Esophagus squamous epithelium (tissue), 5 donors: ENCODE measurements around the gene CDH8. TPM values are rescaled to one million over a fixed set of nuclear protein-coding genes. Genes with fewer than 3 reads are reported as not detected.

ENCODE experiments used
- DNase-seq: peaks from one replicate; lab custom pipeline; 2025; lab: John Stamatoyannopoulos, UW
- H3K27ac ChIP-seq, 4 donors: fragments of 200-600 bp; sonication (generic); one replicate each; pipeline ENCODE4 v1.5.1; 2016 to 2019; ENCODE audit warnings: mild to moderate bottlenecking in 1 of 4
- H3K27me3 ChIP-seq, 4 donors: fragments of 200-600 bp; sonication (generic); 1 replicate in 3 of 4; 2 replicates in 1 of 4; pipeline versions ENCODE4 v1.5.1 to v1.6.0; 2017 to 2021; ENCODE audit warnings: antibody characterized with exemption in 1 of 4
- H3K36me3 ChIP-seq, 3 donors: fragments of 200-600 bp; sonication (generic); one replicate each; pipeline ENCODE4 v1.5.1; 2016 to 2019
- H3K4me1 ChIP-seq, 3 donors: fragments of 200-600 bp; sonication (generic); one replicate each; pipeline ENCODE4 v1.5.1; 2017 to 2019
- H3K4me3 ChIP-seq, 4 donors: fragments of 200-600 bp; sonication (generic); 1 replicate in 3 of 4; 2 replicates in 1 of 4; pipeline ENCODE4 v1.5.1; 2016 to 2019; ENCODE audit warnings: mild to moderate bottlenecking in 2 of 4, moderate library complexity in 1 of 4
- H3K9me3 ChIP-seq, 3 donors: fragments of 200-600 bp; sonication (generic); one replicate each; pipeline ENCODE4 v1.5.1; 2016 to 2019
- CTCF ChIP-seq, 6 experiments: fragments of 450-650 bp in 4 of 6; fragments of 200-600 bp in 2 of 6; sonication (generic) in 2 of 6; IDR thresholded peaks; one replicate each; pipeline ENCODE4 v1.5.1; 2016 to 2019; ENCODE audit warnings: antibody characterized with exemption in 6 of 6, mild to moderate bottlenecking in 4 of 6, moderate library complexity in 4 of 6
- POLR2A ChIP-seq, 4 donors: fragments of 450-650 bp; IDR thresholded peaks; one replicate each; pipeline ENCODE4 v1.6.1; 2017; ENCODE audit warnings: antibody characterized with exemption in 4 of 4, mild to moderate bottlenecking in 4 of 4, moderate library complexity in 3 of 4
- WGBS, 2 donors: methylation state at CpG; one replicate each; pipeline ENCODE4 v1.1.5; 2018; 5-methylcytosine and 5-hydroxymethylcytosine counted together
- intact Hi-C: fragments of 100-400 bp; cut with DNase I; formaldehyde crosslinking; loops from one replicate; pipeline ENCODE4 v1.15.0; 2022
- total RNA-seq, 4 donors: library from RNA; depleted of rRNA; stranded (reverse); fragments of >200 nt; gene quantifications; one replicate each; pipeline ENCODE4 v1.1.0, GENCODE V29; 2016
- donor health status: DM: yes; HTN: yes; CAD: no.

Gene CDH8
- total RNA-seq, 4 donors from 2014 or later: 0.27 to 1.8 (median 0.81) TPM

GRCh38 chr16:61885343-61885742 is 150.9 kb downstream of the CDH8 start:
- Histone ChIP-seq H3K4me1 (no peaks in the 10 kb centered on the region), H3K27me3 (no peaks in the 10 kb centered on the region), H3K4me3 (no peak overlapping the region), H3K27ac (no peak overlapping the region), H3K9me3 (no peaks in the 10 kb centered on the region), H3K36me3 (no peaks in the 10 kb centered on the region)
- intact Hi-C loops: no loop called here
- no peak for DNase-seq
- 65% methylated on average over 6 of the region's 6 CpGs for WGBS, 2 donors
- TF ChIP-seq POLR2A (IDR thresholded peaks at IDR 0.05) (no peak), CTCF (IDR thresholded peaks at IDR 0.05) (no peak)

- Histone ChIP-seq H3K4me1 (no peaks in the 10 kb centered on the region), H3K36me3 (no peaks in the 10 kb centered on the region), H3K27ac (no peak overlapping the region), H3K4me3 (no peak overlapping the region), H3K9me3 (no peaks in the 10 kb centered on the region), H3K27me3 (no peaks in the 10 kb centered on the region)
- WGBS, 2 donors: 81 to 94% methylated on average over 3 of the region's 3 CpGs
- no peak for DNase-seq
- no peak for TF ChIP-seq POLR2A (IDR thresholded peaks at IDR 0.05)
- no peak for TF ChIP-seq CTCF (IDR thresholded peaks at IDR 0.05)
- intact Hi-C loops: no loop called here
Observed at GRCh38 chr16:61879306-61879705, 156.9 kb downstream of the CDH8 start.

GRCh38 chr16:61877436-61877835 is 158.8 kb downstream of the CDH8 start:
- Histone ChIP-seq H3K27me3 (no peaks in the 10 kb centered on the region), H3K27ac (no peak overlapping the region), H3K4me1 (no peaks in the 10 kb centered on the region), H3K36me3 (no peaks in the 10 kb centered on the region), H3K9me3 (no peaks in the 10 kb centered on the region), H3K4me3 (no peak overlapping the region)
- 81 to 92% methylated on average over 1 of the region's 1 CpG for WGBS, 2 donors
- intact Hi-C loops: no loop called here
- DNase-seq: no peak
- no peak for TF ChIP-seq CTCF (IDR thresholded peaks at IDR 0.05)
- TF ChIP-seq POLR2A (IDR thresholded peaks at IDR 0.05): no peak

GRCh38 chr16:61872778-61873119 is 163.5 kb downstream of the CDH8 start:
- intact Hi-C loops: no loop called here
- TF ChIP-seq CTCF (IDR thresholded peaks at IDR 0.05) (no peak), POLR2A (IDR thresholded peaks at IDR 0.05) (no peak)

GRCh38 chr16:61871837-61872777 is 164.1 kb downstream of the CDH8 start:
- 72 to 83% methylated on average over 6 of the region's 6 CpGs for WGBS, 2 donors
- no peak overlapping the region for H3K27ac ChIP-seq
- H3K4me1 ChIP-seq: no peaks in the 10 kb centered on the region
- intact Hi-C loops: no loop called here
- no peak for DNase-seq
- H3K36me3 ChIP-seq: no peaks in the 10 kb centered on the region
- TF ChIP-seq CTCF (IDR thresholded peaks at IDR 0.05): no peak
- no peak for TF ChIP-seq POLR2A (IDR thresholded peaks at IDR 0.05)
- H3K9me3 ChIP-seq: no peaks in the 10 kb centered on the region
- H3K27me3 ChIP-seq: no peaks in the 10 kb centered on the region
- H3K4me3 ChIP-seq: no peak overlapping the region

More at GRCh38 chr16:61872778-61873119, 163.5 kb downstream of the CDH8 start:
- no peak for DNase-seq
- H3K4me3 ChIP-seq: no peak overlapping the region
- no peaks in the 10 kb centered on the region for H3K27me3 ChIP-seq
- H3K4me1 ChIP-seq: no peaks in the 10 kb centered on the region
- no peak overlapping the region for H3K27ac ChIP-seq
- no peaks in the 10 kb centered on the region for H3K36me3 ChIP-seq
- no peaks in the 10 kb centered on the region for H3K9me3 ChIP-seq
